ENCODE results near the gene RAD51B.

Gene RAD51B

GRCh38 chr14:68492381-68493151 is 673.0 kb downstream of the RAD51B start:
- in situ Hi-C loops (cut with MboI; ENCODE audit: low sequenced_read_pairs): no loop called here

GRCh38 chr14:68493152-68493911 is 673.8 kb downstream of the RAD51B start:
- in situ Hi-C loops (cut with MboI; ENCODE audit: low sequenced_read_pairs): no loop called here

- in situ Hi-C loops (cut with MboI; ENCODE audit: low sequenced_read_pairs): no loop called here
Observed at GRCh38 chr14:68495101-68496039, 675.8 kb downstream of the RAD51B start.

- in situ Hi-C loops (cut with MboI; ENCODE audit: low sequenced_read_pairs): no loop called here
Observed at GRCh38 chr14:68497011-68497410, 677.4 kb downstream of the RAD51B start.

- in situ Hi-C loops (cut with MboI; ENCODE audit: low sequenced_read_pairs): no loop called here
Observed at GRCh38 chr14:68499451-68499850, 679.9 kb downstream of the RAD51B start.

GRCh38 chr14:68501171-68501570 is 681.6 kb downstream of the RAD51B start:
- in situ Hi-C loops (cut with MboI; ENCODE audit: low sequenced_read_pairs): no loop called here

GRCh38 chr14:68501614-68502052 is 682.1 kb downstream of the RAD51B start:
- in situ Hi-C loops (cut with MboI; ENCODE audit: low sequenced_read_pairs): no loop called here

- in situ Hi-C loops (cut with MboI; ENCODE audit: low sequenced_read_pairs): no loop called here
Observed at GRCh38 chr14:68502230-68502629, 682.7 kb downstream of the RAD51B start.

GRCh38 chr14:68503186-68503825 is 683.7 kb downstream of the RAD51B start:
- in situ Hi-C loops (cut with MboI; ENCODE audit: low sequenced_read_pairs): no loop called here

- in situ Hi-C loops (cut with MboI; ENCODE audit: low sequenced_read_pairs): no loop called here
Observed at GRCh38 chr14:68504861-68505260, 685.3 kb downstream of the RAD51B start.

- in situ Hi-C loops (cut with MboI; ENCODE audit: low sequenced_read_pairs): no loop called here
Observed at GRCh38 chr14:68506021-68506644, 686.6 kb downstream of the RAD51B start.

- in situ Hi-C loops (cut with MboI; ENCODE audit: low sequenced_read_pairs): no loop called here
Observed at GRCh38 chr14:68506645-68507419, 687.3 kb downstream of the RAD51B start.

GRCh38 chr14:68507544-68508081 is 688.0 kb downstream of the RAD51B start:
- in situ Hi-C loops (cut with MboI; ENCODE audit: low sequenced_read_pairs): no loop called here

GRCh38 chr14:68508581-68508980 is 689.0 kb downstream of the RAD51B start:
- in situ Hi-C loops (cut with MboI; ENCODE audit: low sequenced_read_pairs): no loop called here

GRCh38 chr14:68509188-68509983 is 689.8 kb downstream of the RAD51B start:
- in situ Hi-C loops (cut with MboI; ENCODE audit: low sequenced_read_pairs): no loop called here

GRCh38 chr14:68510201-68511128 is 690.9 kb downstream of the RAD51B start:
- in situ Hi-C loops (cut with MboI; ENCODE audit: low sequenced_read_pairs): no loop called here
